ENCODE measurements around the gene DPP6.

DNA sequence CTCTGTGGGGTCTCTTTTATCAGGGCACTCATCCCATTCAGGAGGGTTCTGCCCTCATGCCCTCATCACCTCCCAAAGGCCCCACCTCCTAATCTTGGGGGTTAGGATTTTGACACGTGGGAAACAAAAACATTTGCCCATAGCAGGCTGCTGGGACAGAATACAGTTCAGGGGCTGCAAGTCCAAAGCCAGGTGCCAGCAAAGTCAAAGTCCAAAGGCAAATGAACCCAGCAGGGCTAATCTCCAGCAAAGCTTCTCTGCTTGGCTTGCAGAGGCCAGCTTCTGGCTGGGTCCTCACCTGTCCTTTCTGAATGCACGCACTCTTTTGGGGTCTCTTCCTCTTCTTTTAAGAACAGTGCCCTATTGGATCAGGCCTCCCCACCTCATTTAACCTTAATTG is 359.9 kb downstream of the DPP6 start:
- TF ChIP-seq CTCF (conservative IDR thresholded peaks at IDR 0.05; ENCODE audit: low read depth, low read length) (no peak), EZH2 (IDR thresholded peaks at IDR 0.05; ENCODE audit: borderline replicate concordance, low read depth, low read length, poor library complexity, severe bottlenecking) (no peak)

Measured in A673 (cell line).